Stimulated activated CD4-positive, alpha-beta T cell treated with anti-CD3 and anti-CD28 coated beads, Interleukin-4, amount 100 ng/mL, for 48 hours (primary cell): ENCODE measurements around the gene MLPH.

Experiments used
- DNase-seq, 2 donors: peaks; one replicate each; pipeline ENCODE4 v3.0.0-alpha.2; 2020; ENCODE audit warnings: low read depth in 2 of 2

MLPH gene

DNA sequence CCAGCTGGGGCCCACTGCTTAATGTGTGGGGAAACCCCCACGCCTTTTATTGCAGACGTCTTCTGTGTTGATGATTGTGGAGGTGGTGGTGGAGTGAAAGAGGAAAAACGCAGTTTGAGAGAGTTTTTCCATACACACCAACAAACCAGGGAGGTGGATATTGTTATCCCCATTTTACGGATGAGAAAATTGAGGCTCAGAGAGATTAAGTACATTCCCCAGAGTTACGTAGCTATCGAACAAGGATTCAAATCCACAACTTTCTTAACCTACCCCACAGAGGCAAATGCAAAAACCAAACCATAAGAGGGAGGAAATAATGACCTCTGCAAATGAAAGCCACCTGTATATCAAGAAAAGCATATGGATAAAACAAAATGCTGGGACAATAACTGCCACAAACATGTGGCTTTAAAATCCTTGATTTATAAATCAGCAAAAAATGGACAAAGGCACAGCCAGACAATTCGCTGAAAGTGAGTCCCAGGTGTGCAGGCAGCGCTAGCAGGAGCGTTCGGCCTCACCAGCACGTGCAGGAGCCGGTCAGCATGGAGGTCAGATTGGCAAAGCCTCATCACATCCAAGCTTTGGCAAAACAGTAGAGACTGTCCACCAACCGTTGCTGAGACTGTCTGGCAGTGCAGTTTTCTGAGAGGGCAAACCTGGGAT is 116.1 kb downstream of the MLPH start:
- no peak for DNase-seq

DNA sequence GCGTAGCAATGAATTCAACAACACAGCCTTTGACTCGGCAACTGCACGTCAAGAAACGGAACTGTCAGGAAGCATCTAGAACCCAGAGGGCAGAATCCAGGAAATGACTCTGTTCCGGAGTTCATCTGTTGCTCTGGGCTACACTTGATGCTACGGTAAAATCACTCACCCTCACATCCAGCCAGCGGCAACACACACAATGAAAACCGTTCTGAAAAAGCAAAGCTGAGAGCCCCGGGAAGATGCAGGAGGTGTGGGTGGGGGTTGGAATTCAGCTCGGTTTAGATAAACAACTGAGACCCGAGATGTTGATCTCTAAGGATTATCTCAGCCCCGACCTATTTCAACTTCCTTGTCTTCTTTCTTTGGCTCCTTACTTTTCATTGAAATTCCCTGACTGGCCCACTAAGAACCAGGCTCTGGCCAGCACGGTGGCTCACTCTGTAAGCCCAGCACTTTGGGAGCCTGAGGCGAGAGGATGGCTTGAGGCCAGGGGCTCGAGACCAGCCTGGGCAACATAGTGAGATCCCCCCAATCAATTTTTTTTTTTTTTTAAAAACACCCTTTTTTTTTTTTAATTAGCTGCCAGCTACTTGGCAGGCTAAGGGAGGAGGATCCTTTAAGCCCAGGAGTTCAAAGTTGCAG is 116.8 kb downstream of the MLPH start:
- DNase-seq, result no peak

DNA sequence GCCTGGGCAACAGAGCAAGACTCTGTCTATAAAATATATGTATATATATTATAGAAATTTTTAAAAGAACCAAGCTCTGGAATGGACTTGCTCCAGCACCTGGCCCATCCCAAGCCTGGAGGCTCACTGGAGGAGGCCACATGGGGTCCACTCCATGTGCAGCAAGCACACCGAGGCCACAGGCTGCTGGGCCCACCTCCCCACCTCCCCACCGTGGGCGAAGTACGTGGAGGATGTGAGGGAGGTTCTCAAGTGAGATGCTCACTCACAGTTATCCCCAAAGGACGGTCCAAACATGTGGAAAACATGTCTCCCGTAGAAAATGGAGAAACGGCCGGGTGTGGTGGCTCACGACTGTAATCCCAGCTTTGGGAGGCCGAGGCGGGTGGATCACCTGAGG is 117.3 kb downstream of the MLPH start:
- DNase-seq, result no peak
